GM12874 (cell line): ENCODE data around the gene PTPRO.

ENCODE experiments used
- TF ChIP-seq, protein P1 (sequence below): IDR thresholded peaks from 2 replicates; pipeline ENCODE4 v1.5.1; 2011; ENCODE audit warnings: low read depth, mild to moderate bottlenecking, control low read depth, low read length, moderate library complexity; ENCODE audit not compliant: insufficient read depth

The PTPRO gene

GRCh38 chr12:15602051-15602672, 279.9 kb downstream of the PTPRO start:
- TF ChIP-seq, protein P1, sequence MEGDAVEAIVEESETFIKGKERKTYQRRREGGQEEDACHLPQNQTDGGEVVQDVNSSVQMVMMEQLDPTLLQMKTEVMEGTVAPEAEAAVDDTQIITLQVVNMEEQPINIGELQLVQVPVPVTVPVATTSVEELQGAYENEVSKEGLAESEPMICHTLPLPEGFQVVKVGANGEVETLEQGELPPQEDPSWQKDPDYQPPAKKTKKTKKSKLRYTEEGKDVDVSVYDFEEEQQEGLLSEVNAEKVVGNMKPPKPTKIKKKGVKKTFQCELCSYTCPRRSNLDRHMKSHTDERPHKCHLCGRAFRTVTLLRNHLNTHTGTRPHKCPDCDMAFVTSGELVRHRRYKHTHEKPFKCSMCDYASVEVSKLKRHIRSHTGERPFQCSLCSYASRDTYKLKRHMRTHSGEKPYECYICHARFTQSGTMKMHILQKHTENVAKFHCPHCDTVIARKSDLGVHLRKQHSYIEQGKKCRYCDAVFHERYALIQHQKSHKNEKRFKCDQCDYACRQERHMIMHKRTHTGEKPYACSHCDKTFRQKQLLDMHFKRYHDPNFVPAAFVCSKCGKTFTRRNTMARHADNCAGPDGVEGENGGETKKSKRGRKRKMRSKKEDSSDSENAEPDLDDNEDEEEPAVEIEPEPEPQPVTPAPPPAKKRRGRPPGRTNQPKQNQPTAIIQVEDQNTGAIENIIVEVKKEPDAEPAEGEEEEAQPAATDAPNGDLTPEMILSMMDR, result no peak

DNA sequence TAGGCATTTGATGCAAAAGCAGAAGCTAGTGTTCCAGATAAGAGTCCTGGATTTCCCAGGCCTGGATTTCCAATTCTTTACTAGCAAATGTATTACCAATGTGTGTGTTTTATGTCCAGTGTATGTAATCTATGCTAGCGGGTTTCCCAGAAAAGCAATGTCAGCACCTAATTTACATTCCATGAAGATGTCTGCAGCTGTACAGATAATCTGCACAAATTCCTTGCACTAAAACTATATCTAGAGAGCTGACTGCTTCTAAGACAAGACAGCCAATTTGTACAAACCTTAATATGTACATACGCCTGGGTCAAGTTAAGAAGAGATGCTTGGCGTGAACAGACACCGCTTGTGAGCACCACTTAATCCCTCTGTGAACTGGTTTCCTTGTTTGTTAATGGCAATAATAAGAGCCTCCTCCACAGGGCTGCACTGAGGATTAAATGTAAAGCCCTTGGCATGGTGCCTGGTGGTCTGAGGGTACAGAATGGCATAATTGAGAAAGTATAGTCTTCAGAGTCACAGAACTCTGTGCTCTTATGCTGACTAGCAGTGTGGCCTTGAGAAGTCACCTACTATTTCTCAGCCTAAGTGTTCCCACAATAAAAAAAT, 281.3 kb downstream of the PTPRO start:
- TF ChIP-seq, protein P1, result no peak

GRCh38 chr12:15605881-15606590, 283.7 kb downstream of the PTPRO start:
- TF ChIP-seq, protein P1, result no peak

DNA sequence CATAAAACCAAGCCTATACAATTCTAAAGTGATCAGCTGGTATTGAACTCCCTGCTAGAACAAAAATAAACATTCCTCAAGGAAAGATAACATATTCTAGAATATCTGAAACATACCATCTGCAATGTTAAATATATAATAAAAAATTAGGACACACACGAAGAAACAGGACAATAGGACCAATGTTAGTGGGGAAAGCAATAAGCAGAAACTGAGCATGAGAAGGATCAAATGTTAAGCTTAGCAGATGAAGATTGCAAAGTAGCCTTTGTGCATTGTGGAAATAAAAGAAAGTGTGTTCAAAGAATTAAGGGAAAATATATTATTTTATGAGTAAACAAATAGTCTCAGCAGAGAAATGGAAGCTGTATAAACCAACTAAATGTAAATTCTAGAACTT, 286.1 kb downstream of the PTPRO start:
- TF ChIP-seq, protein P1, result no peak

- TF ChIP-seq, protein P1, result no peak
Observed at GRCh38 chr12:15608941-15609340, 286.6 kb downstream of the PTPRO start.

- TF ChIP-seq, protein P1, result no peak
Observed at GRCh38 chr12:15613981-15614380, 291.7 kb downstream of the PTPRO start.

DNA sequence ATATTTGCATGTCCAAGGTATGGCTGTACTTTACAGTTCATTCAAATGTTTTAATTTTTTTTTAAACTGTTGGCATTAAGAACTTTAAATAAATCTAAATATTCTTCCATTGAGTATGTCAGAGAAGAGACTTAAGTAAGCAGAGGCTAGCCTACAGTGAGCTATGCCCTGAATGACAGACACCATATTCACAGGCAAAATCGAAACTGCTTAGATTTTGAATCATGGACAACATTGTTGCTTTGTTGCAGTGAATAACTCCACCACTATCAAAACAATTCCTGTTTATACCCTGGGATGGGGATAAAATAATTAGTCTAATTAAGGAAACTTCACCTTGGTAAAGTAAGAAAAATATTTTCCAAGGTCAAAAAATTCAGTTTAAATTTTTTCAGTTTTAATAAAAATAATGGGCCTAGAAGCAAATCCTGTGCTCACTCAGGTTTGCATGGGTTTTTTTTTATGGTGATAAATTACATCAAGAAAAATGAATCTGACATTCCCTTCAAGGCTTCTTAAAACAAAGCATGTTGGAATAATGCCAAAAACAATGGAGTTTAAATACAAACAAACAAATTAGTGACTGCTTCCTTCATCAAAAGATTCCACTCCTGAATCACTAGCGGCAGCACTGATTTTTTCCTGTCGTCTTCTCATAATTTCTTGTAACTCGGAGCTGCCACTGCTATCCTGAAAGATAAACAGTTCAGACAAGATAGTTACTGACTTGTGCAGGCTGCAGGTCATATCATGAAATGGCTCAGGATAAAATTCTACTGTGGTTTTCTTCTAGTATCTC, 298.6 kb downstream of the PTPRO start:
- TF ChIP-seq, protein P1, result no peak
